ENCODE measurements around the gene FKBP2. TPM values are rescaled to one million over a fixed set of nuclear protein-coding genes. Genes with fewer than 3 reads are reported as not detected.
A peak's percentile ranks its signal among the peaks of the same experiment; 100 is the strongest.

FKBP2 gene
- total RNA-seq, 2 experiments from 2014 or later, result 21.9 to 22.8 TPM

DNA sequence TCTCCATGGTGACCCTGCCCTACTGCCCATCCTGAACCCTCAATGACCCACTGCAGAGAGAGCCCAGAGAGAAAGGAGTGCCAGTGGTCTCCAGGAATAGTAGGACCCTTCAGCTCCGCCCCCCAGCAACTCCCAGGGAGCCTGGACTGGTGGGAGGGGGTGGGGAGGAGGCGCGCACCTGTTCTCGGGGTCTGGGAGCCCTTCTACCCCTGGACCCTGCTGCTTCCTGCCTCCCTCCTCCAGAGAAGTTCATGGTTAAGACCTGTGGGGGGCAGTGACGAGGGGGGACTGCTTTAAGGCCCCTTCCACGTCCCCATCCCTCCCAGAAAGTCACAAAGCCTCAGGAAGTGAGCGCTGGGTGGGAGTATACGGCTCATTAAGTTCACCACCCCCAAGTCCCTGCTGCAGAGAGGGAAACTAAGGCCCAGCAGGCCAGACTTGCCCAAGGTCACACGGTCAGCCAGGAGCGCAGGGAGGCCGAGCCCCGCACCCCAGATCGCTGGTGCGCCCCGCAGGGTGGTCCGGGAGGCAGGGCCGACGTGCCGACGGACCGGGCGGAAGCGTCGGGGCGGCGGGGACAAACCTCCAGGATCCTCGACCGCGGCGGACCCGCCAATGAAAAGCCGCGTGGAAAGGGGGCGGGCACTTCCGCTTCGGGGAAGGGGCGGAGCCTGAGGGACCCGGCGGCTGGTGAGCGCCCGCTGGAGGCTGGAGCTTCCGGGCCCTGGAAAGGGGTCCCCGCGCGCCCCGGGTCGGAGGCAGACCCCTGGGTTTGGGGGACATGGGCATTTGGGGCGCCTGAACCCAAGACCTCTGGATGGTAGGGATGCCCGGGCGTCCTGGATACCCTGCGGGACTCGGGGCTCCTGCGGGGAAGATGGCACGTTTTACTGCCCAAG, 15.0 kb upstream of the FKBP2 start, which contains the start of the genes NUDT22 and TRPT1:
Gene NUDT22, plus strand, starts transcription at position 667 of the 899 bp plus-strand sequence. CDS start 379 bp downstream, outside the sequence.
Gene TRPT1, minus strand, starts transcription at position 579 of the 899 bp plus-strand sequence. Its CDS starts 326 bp downstream, at position 253.
- peak within 1 kb of the TSS; percentile 89 for H3K4me3 Mint-ChIP-seq
- H3K4me1 Mint-ChIP-seq, result peaks cover 31% of the 10 kb centered on the region
- DNase-seq, result peak; percentile 97
- H3K27me3 Mint-ChIP-seq, result no peaks in the 10 kb centered on the region
- H3K27ac Mint-ChIP-seq, result peak within 1 kb of the TSS; percentile 87
- no peaks in the 10 kb centered on the region for H3K9me3 Mint-ChIP-seq
- H3K36me3 Mint-ChIP-seq, result peaks cover 8% of the 10 kb centered on the region

DNA sequence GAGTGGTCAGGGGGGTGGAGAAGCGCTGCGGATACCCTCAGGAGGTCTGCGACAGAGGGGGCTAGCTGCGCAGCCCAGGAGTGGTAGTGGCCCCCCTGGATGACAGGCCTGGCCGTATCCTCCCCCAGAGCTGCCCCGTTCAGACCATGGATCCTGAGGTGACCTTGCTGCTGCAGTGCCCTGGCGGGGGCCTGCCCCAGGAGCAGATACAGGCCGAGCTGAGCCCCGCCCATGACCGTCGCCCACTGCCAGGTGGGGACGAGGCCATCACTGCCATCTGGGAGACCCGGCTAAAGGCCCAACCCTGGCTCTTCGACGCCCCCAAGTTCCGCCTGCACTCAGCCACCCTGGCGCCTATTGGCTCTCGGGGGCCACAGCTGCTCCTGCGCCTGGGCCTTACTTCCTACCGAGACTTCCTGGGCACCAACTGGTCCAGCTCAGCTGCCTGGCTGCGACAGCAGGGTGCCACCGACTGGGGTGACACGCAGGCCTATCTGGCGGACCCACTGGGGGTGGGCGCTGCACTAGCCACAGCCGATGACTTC, 14.3 kb upstream of the FKBP2 start:
- Mint-ChIP-seq H3K27me3 (no peaks in the 10 kb centered on the region), H3K9me3 (no peaks in the 10 kb centered on the region), H3K4me3 (peak overlapping the region; percentile 89), H3K4me1 (peaks cover 35% of the 10 kb centered on the region), H3K36me3 (peaks cover 4% of the 10 kb centered on the region), H3K27ac (peak overlapping the region; percentile 84)
- peak; percentile 81 for DNase-seq

DNA sequence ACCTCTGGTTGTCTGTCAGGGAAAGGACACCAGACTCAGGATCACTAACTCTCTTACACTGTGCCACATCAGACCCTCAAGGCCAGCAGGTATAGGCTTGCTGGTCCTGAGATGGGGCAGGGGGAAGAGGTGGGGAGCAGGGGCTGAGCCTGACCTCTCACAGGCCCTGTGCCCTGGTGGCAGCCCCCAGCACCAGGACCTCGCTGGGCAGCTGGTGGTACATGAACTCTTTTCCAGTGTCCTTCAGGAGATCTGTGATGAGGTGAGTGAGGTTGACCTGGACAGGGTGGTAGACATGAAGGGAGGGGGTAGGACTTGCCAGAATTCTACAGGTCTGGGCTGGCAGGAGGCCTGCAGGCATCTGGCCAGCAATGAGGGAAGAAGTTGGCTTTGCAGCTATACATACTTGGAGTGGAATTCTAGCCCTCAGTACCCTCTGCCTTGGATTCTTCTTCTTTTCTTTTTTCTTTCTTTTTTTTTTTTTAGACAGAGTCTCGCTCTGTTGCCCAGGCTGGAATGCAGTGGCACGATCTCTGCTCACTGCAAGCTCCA, 13.4 kb upstream of the FKBP2 start:
- peak overlapping the region; percentile 84 for H3K27ac Mint-ChIP-seq
- H3K9me3 Mint-ChIP-seq, result no peaks in the 10 kb centered on the region
- peaks cover 39% of the 10 kb centered on the region for H3K4me1 Mint-ChIP-seq
- peaks cover 4% of the 10 kb centered on the region for H3K36me3 Mint-ChIP-seq
- DNase-seq, result no peak
- no peaks in the 10 kb centered on the region for H3K27me3 Mint-ChIP-seq
- peak overlapping the region; percentile 89 for H3K4me3 Mint-ChIP-seq

DNA sequence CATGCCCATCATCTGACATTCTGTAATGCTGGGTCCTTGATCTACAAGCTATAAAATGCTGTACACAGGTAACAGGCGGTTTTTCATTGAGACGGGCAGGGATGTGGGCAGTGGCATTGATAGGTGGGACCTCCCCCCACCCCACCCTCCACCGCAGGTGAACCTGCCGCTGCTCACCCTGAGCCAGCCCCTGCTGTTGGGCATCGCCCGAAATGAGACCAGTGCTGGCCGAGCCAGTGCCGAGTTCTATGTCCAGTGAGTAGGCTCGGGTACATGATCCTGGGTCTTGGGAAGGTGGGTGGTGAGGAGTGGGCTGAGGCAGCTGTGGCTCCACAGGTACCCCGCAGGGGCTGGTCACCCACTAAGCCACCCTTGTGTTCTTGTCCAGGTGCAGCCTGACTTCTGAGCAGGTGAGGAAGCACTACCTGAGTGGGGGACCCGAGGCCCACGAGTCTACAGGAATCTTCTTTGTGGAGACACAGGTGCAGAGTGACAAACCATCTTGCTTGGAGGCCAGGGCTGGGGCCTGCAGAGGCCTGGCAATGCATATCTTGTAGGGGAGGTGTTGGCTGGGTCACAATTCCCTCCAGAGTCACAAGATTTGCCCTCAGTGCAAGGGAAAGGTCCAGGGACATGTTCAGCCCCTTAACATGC, 11.7 kb upstream of the FKBP2 start:
- Mint-ChIP-seq H3K4me1 (peaks cover 43% of the 10 kb centered on the region), H3K27me3 (no peaks in the 10 kb centered on the region), H3K4me3 (peak overlapping the region; percentile 83), H3K27ac (peak overlapping the region; percentile 65), H3K36me3 (peaks cover 4% of the 10 kb centered on the region), H3K9me3 (no peaks in the 10 kb centered on the region)
- DNase-seq, result no peak

DNA sequence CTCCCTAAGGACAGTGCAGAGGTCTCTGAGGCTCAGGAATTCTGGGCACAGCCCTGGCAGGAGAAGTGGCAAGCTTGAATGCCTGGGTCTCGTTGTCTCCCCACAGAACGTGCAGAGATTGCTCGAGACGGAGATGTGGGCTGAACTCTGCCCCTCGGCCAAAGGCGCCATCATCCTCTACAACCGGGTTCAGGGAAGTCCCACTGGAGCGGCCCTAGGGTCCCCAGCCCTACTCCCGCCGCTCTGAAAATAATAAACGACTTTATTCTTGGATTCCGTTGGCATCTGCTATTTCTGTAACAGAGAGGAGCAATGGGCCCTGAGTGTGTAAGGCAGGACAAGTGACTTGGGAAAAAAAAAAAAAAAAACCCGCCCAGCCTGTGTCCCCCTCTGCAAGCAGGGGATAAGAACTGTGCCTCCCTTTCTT, 11.1 kb upstream of the FKBP2 start:
- H3K4me1 Mint-ChIP-seq, result peaks cover 40% of the 10 kb centered on the region
- peaks cover 4% of the 10 kb centered on the region for H3K36me3 Mint-ChIP-seq
- no peaks in the 10 kb centered on the region for H3K27me3 Mint-ChIP-seq
- H3K9me3 Mint-ChIP-seq, result no peaks in the 10 kb centered on the region
- peak overlapping the region; percentile 86 for H3K27ac Mint-ChIP-seq
- no peak for DNase-seq
- H3K4me3 Mint-ChIP-seq, result peak overlapping the region; percentile 83

DNA sequence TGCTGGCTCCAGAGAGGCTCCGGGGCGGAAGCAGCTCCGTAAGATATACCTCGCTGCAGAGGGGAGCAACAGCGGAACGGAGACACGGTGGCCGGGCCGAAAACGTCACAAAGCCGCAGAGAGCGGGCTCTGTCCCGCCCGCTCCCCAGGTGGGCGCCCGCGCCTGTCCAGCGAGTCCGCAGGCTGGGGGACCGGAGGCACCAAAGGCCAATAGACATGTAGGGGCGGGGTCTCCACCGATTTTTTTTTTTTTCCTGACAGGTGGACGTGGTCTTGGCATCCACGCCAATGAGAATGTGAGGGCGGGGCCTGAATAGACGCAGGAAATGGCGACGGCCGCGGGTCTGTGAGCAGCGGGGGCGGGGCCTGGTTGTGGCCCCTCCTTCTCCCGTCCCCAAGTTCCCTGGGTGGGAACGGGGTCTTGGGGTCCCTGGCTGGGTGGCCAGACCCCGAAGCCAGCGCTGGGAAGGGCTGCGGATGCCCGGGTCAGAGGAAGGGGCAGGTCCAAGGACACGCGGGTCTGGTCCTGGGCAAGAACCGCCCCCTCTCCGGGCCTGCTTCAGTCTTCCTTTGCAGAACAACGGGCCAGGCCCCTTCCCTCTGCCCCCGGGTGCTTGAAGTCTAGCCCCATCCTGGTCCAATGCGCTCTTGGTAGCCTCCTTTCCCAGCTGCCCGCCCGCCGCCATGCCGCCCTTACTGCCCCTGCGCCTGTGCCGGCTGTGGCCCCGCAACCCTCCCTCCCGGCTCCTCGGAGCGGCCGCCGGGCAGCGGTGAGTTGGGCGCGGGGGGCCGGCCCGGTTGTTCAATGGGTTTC, 10.5 kb upstream of the FKBP2 start, which contains the start of gene DNAJC4:
Gene DNAJC4, plus strand, starts transcription at position 378 of the 814 bp plus-strand sequence. Its CDS starts 307 bp downstream, at position 685.
- Mint-ChIP-seq H3K4me1 (peaks cover 38% of the 10 kb centered on the region), H3K27ac (peak within 1 kb of the TSS; percentile 86), H3K27me3 (no peaks in the 10 kb centered on the region), H3K36me3 (peaks cover 4% of the 10 kb centered on the region), H3K4me3 (peak within 1 kb of the TSS; percentile 83), H3K9me3 (no peaks in the 10 kb centered on the region)
- peak; percentile 88 for DNase-seq

DNA sequence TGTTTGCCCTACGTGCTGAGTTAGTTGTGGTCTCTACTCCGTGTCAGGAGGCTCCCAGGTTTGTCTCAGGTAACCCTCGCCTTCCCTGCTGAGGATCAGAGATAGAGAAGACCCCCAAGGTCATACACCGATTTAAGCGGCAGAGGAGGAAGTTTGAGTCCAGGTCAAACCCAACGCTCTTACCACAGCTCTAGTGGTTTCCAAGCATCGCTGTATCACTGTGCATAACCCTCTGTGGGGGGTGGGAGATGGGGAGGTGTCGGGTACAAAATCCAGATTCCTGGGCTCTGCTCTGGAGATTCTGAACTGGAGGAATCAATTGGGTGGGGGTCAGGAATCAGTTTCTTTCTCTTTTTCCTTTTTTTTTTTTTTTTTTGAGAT, 9.9 kb upstream of the FKBP2 start:
- Mint-ChIP-seq H3K27me3 (no peaks in the 10 kb centered on the region), H3K27ac (peak overlapping the region; percentile 86), H3K36me3 (peaks cover 4% of the 10 kb centered on the region), H3K9me3 (no peaks in the 10 kb centered on the region), H3K4me3 (peak overlapping the region; percentile 83), H3K4me1 (peaks cover 40% of the 10 kb centered on the region)
- DNase-seq, result no peak

DNA sequence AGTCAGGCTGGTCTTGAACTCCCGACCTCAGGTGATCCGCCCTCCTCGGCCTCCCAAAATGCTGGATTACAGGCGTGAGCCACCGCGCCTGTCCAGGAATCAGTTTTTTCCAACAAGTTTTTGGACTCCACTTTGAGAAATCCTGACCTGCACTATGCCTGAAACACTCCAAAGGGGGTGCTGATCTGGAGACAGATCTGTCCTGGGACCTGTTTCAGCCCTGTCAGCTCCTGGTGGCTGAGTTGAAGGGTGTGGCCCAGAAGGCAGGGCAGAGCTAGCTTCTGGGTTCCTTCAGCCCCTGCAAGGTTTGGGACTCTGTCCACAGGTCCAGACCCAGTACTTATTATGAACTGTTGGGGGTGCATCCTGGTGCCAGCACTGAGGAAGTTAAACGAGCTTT, 9.3 kb upstream of the FKBP2 start:
- DNase-seq, result no peak
- Mint-ChIP-seq H3K4me3 (peak overlapping the region; percentile 83), H3K27ac (peak overlapping the region; percentile 38), H3K36me3 (peaks cover 4% of the 10 kb centered on the region), H3K9me3 (no peaks in the 10 kb centered on the region), H3K4me1 (peaks cover 40% of the 10 kb centered on the region), H3K27me3 (no peaks in the 10 kb centered on the region)

DNA sequence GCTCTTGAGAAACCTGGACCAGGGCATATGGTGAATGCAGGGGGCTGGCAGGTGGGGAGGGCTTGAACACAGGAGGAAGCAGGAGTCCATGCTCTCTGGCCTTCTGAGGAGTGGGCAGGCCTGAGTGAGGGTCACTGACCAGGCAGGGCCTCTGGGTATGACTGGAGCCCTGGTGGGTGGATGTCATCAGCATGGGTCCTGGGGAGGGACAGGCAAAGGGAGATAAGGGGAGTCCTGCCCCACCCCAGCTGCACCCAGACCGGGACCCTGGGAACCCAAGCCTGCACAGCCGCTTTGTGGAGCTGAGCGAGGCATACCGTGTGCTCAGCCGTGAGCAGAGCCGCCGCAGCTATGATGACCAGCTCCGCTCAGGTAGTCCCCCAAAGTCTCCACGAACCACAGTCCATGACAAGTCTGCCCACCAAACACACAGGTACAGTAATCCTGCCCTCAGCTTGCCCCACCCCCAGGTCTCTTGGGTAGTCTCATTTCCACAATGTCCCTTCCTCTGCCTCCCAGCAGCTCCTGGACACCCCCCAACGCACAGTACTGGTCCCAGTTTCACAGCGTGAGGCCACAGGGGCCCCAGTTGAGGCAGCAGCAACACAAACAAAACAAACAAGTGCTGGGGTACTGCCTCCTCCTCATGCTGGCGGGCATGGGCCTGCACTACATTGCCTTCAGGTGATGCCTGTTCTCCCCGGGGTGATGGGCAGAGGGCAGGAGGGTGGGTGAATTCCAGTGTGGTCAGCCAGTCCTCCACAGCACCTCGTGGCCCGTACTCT, 8.5 kb upstream of the FKBP2 start:
- peaks cover 4% of the 10 kb centered on the region for H3K36me3 Mint-ChIP-seq
- no peaks in the 10 kb centered on the region for H3K9me3 Mint-ChIP-seq
- no peak for DNase-seq
- H3K27me3 Mint-ChIP-seq, result no peaks in the 10 kb centered on the region
- H3K27ac Mint-ChIP-seq, result no peak overlapping the region
- peaks cover 37% of the 10 kb centered on the region for H3K4me1 Mint-ChIP-seq
- no peak overlapping the region for H3K4me3 Mint-ChIP-seq

DNA sequence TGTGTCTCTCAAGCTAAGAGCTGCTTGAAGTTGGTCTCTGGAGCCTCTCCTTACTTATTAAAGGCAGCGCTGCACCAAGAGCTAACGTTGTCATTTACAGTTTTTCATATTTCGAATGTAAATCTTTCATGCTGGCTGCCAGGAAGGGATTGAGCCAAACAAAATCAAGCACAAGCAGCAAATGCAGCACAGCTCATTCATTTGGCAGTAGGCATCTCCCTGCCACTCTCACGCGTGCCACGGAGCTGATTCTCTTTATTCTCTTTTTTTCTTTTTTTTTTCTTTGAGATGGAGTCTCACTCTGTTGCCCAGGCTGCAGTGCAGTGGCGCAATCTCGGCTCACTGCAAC, 8.0 kb upstream of the FKBP2 start:
- Mint-ChIP-seq H3K27ac (peak overlapping the region; percentile 34), H3K4me3 (peak overlapping the region; percentile 18), H3K36me3 (peaks cover 4% of the 10 kb centered on the region), H3K27me3 (no peaks in the 10 kb centered on the region), H3K4me1 (peaks cover 31% of the 10 kb centered on the region), H3K9me3 (no peaks in the 10 kb centered on the region)
- DNase-seq, result no peak

DNA sequence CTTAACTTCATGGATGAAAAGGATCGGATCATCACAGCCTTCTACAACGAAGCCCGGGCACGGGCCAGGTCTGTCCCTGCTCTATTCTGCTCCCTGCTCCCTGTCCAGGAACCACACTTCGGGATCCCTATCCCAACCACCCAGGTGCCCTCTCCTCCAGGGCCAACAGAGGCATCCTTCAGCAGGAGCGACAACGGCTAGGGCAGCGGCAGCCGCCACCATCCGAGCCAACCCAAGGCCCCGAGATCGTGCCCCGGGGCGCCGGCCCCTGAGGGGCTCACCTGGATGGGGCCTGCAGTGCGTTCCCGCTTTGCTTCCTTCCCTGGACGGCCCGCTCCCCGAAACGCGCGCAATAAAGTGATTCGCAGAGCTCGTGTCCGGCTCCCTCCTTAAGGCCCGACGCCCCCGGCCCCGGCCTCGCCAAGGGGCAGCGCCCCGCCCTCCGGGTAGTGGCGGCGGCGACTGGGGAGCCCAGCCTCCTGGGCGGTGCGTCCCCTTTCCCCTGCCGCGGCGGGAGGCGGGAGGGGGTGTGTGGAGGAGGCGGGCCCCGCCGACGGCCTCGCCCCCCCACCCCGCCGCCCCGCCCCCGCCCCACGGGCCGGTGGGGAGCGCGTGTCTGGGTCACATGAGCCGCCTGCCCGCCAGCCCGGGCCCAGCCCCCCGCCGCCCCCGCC, 6.8 kb upstream of the FKBP2 start, which contains the start of gene VEGFB:
Gene VEGFB, plus strand, starts transcription at position 672 of the 674 bp plus-strand sequence. CDS start 250 bp downstream, outside the sequence.
- Mint-ChIP-seq H3K4me1 (peaks cover 31% of the 10 kb centered on the region), H3K36me3 (peaks cover 2% of the 10 kb centered on the region), H3K27ac (peak within 1 kb of the TSS; percentile 75), H3K9me3 (no peaks in the 10 kb centered on the region), H3K4me3 (peak within 1 kb of the TSS; percentile 91), H3K27me3 (no peaks in the 10 kb centered on the region)
- peak; percentile 76 for DNase-seq

DNA sequence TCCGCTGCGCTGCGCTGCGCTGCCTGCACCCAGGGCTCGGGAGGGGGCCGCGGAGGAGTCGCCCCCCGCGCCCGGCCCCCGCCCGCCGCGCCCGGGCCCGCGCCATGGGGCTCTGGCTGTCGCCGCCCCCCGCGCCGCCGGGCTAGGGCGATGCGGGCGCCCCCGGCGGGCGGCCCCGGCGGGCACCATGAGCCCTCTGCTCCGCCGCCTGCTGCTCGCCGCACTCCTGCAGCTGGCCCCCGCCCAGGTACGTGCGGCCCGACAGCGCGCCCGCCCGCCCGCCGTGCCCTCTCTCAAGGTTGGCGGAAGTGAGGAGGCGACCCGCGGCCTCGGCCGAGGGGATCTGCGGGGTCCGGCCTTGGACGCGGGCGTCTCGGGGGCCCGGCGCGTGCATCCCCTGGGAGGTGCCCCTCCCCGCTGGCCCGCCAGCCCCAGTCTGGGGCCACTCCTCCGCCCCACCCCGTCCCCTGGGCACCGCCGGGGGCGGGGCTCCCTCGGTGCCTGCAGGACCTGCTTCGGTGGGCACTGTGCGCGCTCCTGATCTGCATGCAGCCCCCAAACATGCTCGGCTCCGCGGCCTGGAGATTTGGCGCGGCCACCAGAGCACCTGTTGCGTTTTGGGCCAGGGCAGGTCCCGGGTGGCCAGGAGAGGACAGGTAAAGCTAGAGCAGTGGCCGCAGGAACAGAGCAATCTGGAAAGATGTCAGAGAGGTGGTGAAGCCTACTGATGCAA, 6.1 kb upstream of the FKBP2 start:
- no peaks in the 10 kb centered on the region for H3K9me3 Mint-ChIP-seq
- peak overlapping the region; percentile 75 for H3K27ac Mint-ChIP-seq
- peaks cover 29% of the 10 kb centered on the region for H3K4me1 Mint-ChIP-seq
- DNase-seq, result peak; percentile 68
- H3K36me3 Mint-ChIP-seq, result peaks cover 3% of the 10 kb centered on the region
- peak overlapping the region; percentile 91 for H3K4me3 Mint-ChIP-seq
- H3K27me3 Mint-ChIP-seq, result no peaks in the 10 kb centered on the region
